ENCODE results near the gene SAMD4A. TPM values are rescaled to one million over a fixed set of nuclear protein-coding genes. Genes with fewer than 3 reads are reported as not detected.
"Not testable (repeated sequence)": the region's sequence is repeated elsewhere in the genome, so short reads cannot be mapped to it uniquely, and the experiment has no call there.

SAMD4A gene
- total and polyA plus RNA-seq, 8 donors: 2.5 to 67.4 (median 15.9) TPM

- H3K36me3 ChIP-seq: peaks cover 0 to 9% (median 0%) of the 10 kb centered on the region in 4 donors
- no peaks in the 10 kb centered on the region for H3K4me1 ChIP-seq
- H3K27me3 ChIP-seq: no peaks in the 10 kb centered on the region
- intact Hi-C loops (cut with DNase I; ENCODE audit: low total_unique reads): no loop called here
- no peak for DNase-seq
- H3K27ac ChIP-seq: no peak overlapping the region
- TF ChIP-seq POLR2AphosphoS5 (IDR thresholded peaks at IDR 0.05) (no peak), EP300 (IDR thresholded peaks at IDR 0.05) (no peak), POLR2A (IDR thresholded peaks at IDR 0.05) (no peak), CTCF (IDR thresholded peaks at IDR 0.05) (no peak)
- no peak overlapping the region for H3K4me3 ChIP-seq
- peaks cover 0 to 10% (median 4%) of the 10 kb centered on the region in 4 donors for H3K9me3 ChIP-seq
Observed at GRCh38 chr14:54796961-54797360, 230.0 kb downstream of the SAMD4A start.

GRCh38 chr14:54797556-54797955 lies 230.6 kb downstream of the SAMD4A start:
- 85 to 91% (median 87%) methylated on average over 6 of the region's 6 CpGs for WGBS, 5 donors
- Histone ChIP-seq H3K4me1 (no peaks in the 10 kb centered on the region), H3K9me3 (peaks cover 0 to 10% (median 4%) of the 10 kb centered on the region in 4 donors), H3K4me3 (no peak overlapping the region), H3K27me3 (no peaks in the 10 kb centered on the region), H3K36me3 (peaks cover 0 to 3% (median 0%) of the 10 kb centered on the region in 4 donors), H3K27ac (no peak overlapping the region)
- intact Hi-C loops (cut with DNase I; ENCODE audit: low total_unique reads): no loop called here
- TF ChIP-seq EP300 (IDR thresholded peaks at IDR 0.05) (no peak), POLR2AphosphoS5 (IDR thresholded peaks at IDR 0.05) (no peak), CTCF (IDR thresholded peaks at IDR 0.05) (no peak), POLR2A (IDR thresholded peaks at IDR 0.05) (no peak)
- DNase-seq: no peak

GRCh38 chr14:54797986-54798385 lies 231.1 kb downstream of the SAMD4A start:
- Histone ChIP-seq H3K27ac (no peak overlapping the region), H3K36me3 (no peaks in the 10 kb centered on the region), H3K4me3 (no peak overlapping the region), H3K27me3 (no peaks in the 10 kb centered on the region), H3K9me3 (peaks cover 0 to 10% (median 4%) of the 10 kb centered on the region in 4 donors), H3K4me1 (no peaks in the 10 kb centered on the region)
- DNase-seq: no peak
- 37 to 66% (median 55%) methylated on average over 4 of the region's 4 CpGs for WGBS, 5 donors
- TF ChIP-seq POLR2A (IDR thresholded peaks at IDR 0.05) (no peak), EP300 (IDR thresholded peaks at IDR 0.05) (no peak), POLR2AphosphoS5 (IDR thresholded peaks at IDR 0.05) (no peak), CTCF (IDR thresholded peaks at IDR 0.05) (no peak)
- intact Hi-C loops (cut with DNase I; ENCODE audit: low total_unique reads): no loop called here

GRCh38 chr14:54798465-54799124 lies 231.7 kb downstream of the SAMD4A start:
- DNase-seq: no peak
- 79 to 83% (median 82%) methylated on average over 9 of the region's 9 CpGs for WGBS, 5 donors
- intact Hi-C loops (cut with DNase I; ENCODE audit: low total_unique reads): no loop called here
- Histone ChIP-seq H3K27me3 (no peaks in the 10 kb centered on the region), H3K36me3 (no peaks in the 10 kb centered on the region), H3K4me1 (no peaks in the 10 kb centered on the region), H3K27ac (no peak overlapping the region), H3K9me3 (peaks cover 0 to 10% (median 4%) of the 10 kb centered on the region in 4 donors), H3K4me3 (no peak overlapping the region)
- TF ChIP-seq POLR2A (IDR thresholded peaks at IDR 0.05) (no peak), EP300 (IDR thresholded peaks at IDR 0.05) (no peak), CTCF (IDR thresholded peaks at IDR 0.05) (no peak), POLR2AphosphoS5 (IDR thresholded peaks at IDR 0.05) (no peak)

- H3K27me3 ChIP-seq; H3K4me1 ChIP-seq; H3K36me3 ChIP-seq; H3K9me3 ChIP-seq; intact Hi-C loops (cut with DNase I; ENCODE audit: low total_unique reads); H3K27ac ChIP-seq; DNase-seq; H3K4me3 ChIP-seq: not testable (repeated sequence)
- 86 to 97% (median 95%) methylated on average over 2 of the region's 2 CpGs for WGBS, 5 donors
Observed at GRCh38 chr14:54801482-54801881, 234.6 kb downstream of the SAMD4A start.

Measured in stomach (tissue), 9 donors.